Karpas-422 (cell line): ENCODE results near the gene SIL1. TPM values are rescaled to one million over a fixed set of nuclear protein-coding genes. Genes with fewer than 3 reads are reported as not detected.

Experiments
- DNase-seq: peaks from one replicate; pipeline ENCODE4 v3.0.0-alpha.2; 2015
- H2AFZ ChIP-seq: fragments of 200-600 bp; sonication (generic); 2 replicates; pipeline ENCODE4 v1.6.1; 2014; ENCODE audit warnings: antibody characterized with exemption, low read length, mixed read lengths
- H3K27ac ChIP-seq: fragments of 200-600 bp; sonication (generic); 2 replicates; pipeline ENCODE4 v1.5.1; 2014; ENCODE audit warnings: mild to moderate bottlenecking, low read length, moderate library complexity
- H3K27me3 ChIP-seq: fragments of 200-600 bp; sonication (generic); 2 replicates; pipeline ENCODE4 v1.6.1; 2014; ENCODE audit warnings: low read length, mixed read lengths
- H3K36me3 ChIP-seq: fragments of 200-600 bp; sonication (generic); 2 replicates; pipeline ENCODE4 v1.6.1; 2014; ENCODE audit warnings: low read length, mixed read lengths; ENCODE audit not compliant: insufficient read depth
- H3K4me1 ChIP-seq: fragments of 200-600 bp; sonication (generic); 2 replicates; pipeline ENCODE4 v1.6.1; 2014; ENCODE audit warnings: mild to moderate bottlenecking, low read length, mixed read lengths
- H3K4me2 ChIP-seq: fragments of 200-600 bp; sonication (generic); 2 replicates; pipeline ENCODE4 v1.6.1; 2014; ENCODE audit warnings: low read length, low read depth, mild to moderate bottlenecking; ENCODE audit not compliant: poor library complexity, severe bottlenecking
- H3K4me3 ChIP-seq: fragments of 200-600 bp; sonication (generic); 2 replicates; pipeline ENCODE4 v1.5.1; 2014; ENCODE audit warnings: mild to moderate bottlenecking, antibody characterized with exemption, low read length, mixed read lengths
- H3K79me2 ChIP-seq: fragments of 200-600 bp; sonication (generic); 2 replicates; pipeline ENCODE4 v1.6.1; 2014; ENCODE audit warnings: mild to moderate bottlenecking, low read length, mixed read lengths
- H3K9ac ChIP-seq: fragments of 200-600 bp; sonication (generic); 2 replicates; pipeline ENCODE4 v1.6.0; 2014; ENCODE audit warnings: low read length
- H3K9me2 ChIP-seq: fragments of 200-600 bp; sonication (generic), shearing (Covaris generic); replicated peaks from 2 replicates; pipeline ENCODE4 v1.6.0; 2014; ENCODE audit warnings: mild to moderate bottlenecking, low read length, moderate library complexity; ENCODE audit not compliant: insufficient read depth
- H3K9me3 ChIP-seq: fragments of 300-700, 200-600 bp; sonication (generic); 2 replicates; pipeline ENCODE4 v1.6.1; 2014; ENCODE audit warnings: low read length, mixed read lengths
- H4K20me1 ChIP-seq: fragments of 200-600 bp; sonication (generic); 2 replicates; pipeline ENCODE4 v1.6.1; 2014; ENCODE audit warnings: mild to moderate bottlenecking, antibody characterized with exemption, low read length, low read depth; ENCODE audit not compliant: insufficient read depth
- total RNA-seq: library from RNA; depleted of rRNA; stranded (reverse); fragments of >200 nt; shearing (Covaris generic); gene quantifications from 2 replicates; pipeline ENCODE4 v1.2.3, GENCODE V29; 2014; ENCODE audit warnings: low replicate concordance

Gene SIL1
- total RNA-seq, 1 experiment from 2014 or later, result 10.7 TPM

- H3K4me3 ChIP-seq, result no peak overlapping the region
- no peak overlapping the region for H3K27ac ChIP-seq
- no peak for DNase-seq
- no peaks in the 10 kb centered on the region for H3K9me2 ChIP-seq
- no peak overlapping the region for H2AFZ ChIP-seq
- no peaks in the 10 kb centered on the region for H3K4me1 ChIP-seq
- H3K79me2 ChIP-seq, result no peaks in the 10 kb centered on the region
- no peaks in the 10 kb centered on the region for H4K20me1 ChIP-seq
- no peak overlapping the region for H3K9ac ChIP-seq
- H3K36me3 ChIP-seq, result no peaks in the 10 kb centered on the region
- H3K9me3 ChIP-seq, result no peaks in the 10 kb centered on the region
- no peak overlapping the region for H3K4me2 ChIP-seq
- no peaks in the 10 kb centered on the region for H3K27me3 ChIP-seq
These were observed 256.1 kb downstream of the SIL1 start for GRCh38 chr5:138942066-138942465.

- H3K27ac ChIP-seq, result no peak overlapping the region
These were observed 259.6 kb downstream of the SIL1 start for GRCh38 chr5:138938526-138938925.

DNA sequence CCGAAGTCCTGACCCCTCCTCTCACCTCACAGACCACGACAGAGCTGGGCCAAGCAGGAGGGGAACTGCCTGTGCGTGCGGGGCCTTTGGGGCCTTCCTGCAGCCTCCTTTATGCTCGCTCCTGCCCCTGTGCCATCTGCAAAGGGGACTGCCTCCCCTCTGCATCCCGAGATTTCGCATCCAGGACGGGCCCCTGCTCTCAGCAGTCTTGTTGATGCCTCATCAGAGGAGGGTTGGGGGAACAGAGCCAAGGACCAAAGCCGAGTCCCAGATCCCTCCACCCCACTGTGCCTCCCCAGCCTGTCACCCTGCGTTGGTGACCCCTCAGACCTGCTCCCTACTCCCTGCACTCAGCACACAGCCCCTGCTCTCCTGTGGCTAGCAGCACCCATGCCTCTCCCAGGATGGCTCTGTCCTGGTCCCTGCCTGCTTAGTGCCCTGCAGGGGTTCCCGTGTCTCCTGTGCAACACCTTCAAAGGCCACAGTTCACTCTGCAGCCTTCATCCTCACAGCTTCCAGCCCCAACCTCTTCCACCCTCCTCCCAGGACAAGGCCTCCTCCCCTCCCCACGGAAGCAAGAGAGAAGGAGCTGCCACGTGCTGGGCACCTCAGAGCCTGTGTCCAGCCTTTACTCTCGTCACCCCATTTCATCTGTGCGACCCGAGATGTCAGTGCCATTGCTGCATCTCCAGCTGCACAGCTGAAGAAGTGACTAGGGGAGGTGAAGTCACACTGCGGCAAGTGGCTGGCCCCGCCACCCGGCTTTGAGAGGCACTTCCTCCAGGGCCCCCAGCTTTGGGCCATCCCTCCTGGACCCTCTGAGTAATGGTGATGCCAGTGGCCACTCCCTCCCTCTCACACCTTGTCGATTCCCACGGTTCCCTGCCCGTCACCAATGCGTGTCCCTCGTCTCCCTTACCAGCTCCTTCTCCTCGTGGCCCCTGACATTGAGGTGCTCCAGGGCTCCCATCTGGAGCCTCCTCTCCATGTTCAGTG, 260.5 kb downstream of the SIL1 start:
- Histone ChIP-seq H3K79me2 (no peaks in the 10 kb centered on the region), H3K9ac (no peak overlapping the region)

More at GRCh38 chr5:138938526-138938925, 259.6 kb downstream of the SIL1 start:
- Histone ChIP-seq H3K9ac (no peak overlapping the region), H3K79me2 (no peaks in the 10 kb centered on the region), H3K27me3 (no peaks in the 10 kb centered on the region), H2AFZ (no peak overlapping the region), H3K9me3 (no peaks in the 10 kb centered on the region), H4K20me1 (no peaks in the 10 kb centered on the region), H3K4me1 (no peaks in the 10 kb centered on the region), H3K4me3 (no peak overlapping the region), H3K36me3 (no peaks in the 10 kb centered on the region), H3K4me2 (no peak overlapping the region), H3K9me2 (no peaks in the 10 kb centered on the region)
- no peak for DNase-seq

DNA sequence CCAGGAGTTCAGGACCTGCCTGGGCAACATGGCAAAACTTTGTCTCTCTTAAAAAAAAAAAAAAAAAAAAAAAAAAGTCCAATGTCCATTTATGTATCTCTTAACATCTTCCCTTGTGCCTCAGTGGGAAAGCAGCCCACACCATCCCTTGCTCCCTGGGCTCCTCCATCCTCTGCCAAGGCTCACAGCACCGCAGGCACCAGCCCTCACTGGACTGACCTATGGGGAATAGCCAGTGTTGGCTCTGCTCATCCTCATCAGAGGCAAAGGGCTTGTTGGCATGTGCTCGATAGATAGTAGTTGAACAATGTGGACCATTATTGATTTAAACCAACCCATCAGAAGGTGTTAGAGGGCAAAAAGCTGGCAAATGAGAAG, 261.2 kb downstream of the SIL1 start:
- no peak for DNase-seq
- no peak overlapping the region for H3K27ac ChIP-seq
- no peak overlapping the region for H3K9ac ChIP-seq
- no peaks in the 10 kb centered on the region for H4K20me1 ChIP-seq
- H3K4me2 ChIP-seq, result no peak overlapping the region
- H3K4me1 ChIP-seq, result no peaks in the 10 kb centered on the region
- no peaks in the 10 kb centered on the region for H3K27me3 ChIP-seq
- H3K9me3 ChIP-seq, result no peaks in the 10 kb centered on the region
- H3K36me3 ChIP-seq, result no peaks in the 10 kb centered on the region
- H2AFZ ChIP-seq, result no peak overlapping the region
- H3K9me2 ChIP-seq, result no peaks in the 10 kb centered on the region
- H3K4me3 ChIP-seq, result no peak overlapping the region
- H3K79me2 ChIP-seq, result no peaks in the 10 kb centered on the region

More for the DNA sequence above, 260.5 kb downstream of the SIL1 start:
- Histone ChIP-seq H3K4me1 (no peaks in the 10 kb centered on the region), H3K36me3 (no peaks in the 10 kb centered on the region), H2AFZ (no peak overlapping the region), H3K27me3 (no peaks in the 10 kb centered on the region), H4K20me1 (no peaks in the 10 kb centered on the region), H3K9me3 (no peaks in the 10 kb centered on the region), H3K4me2 (no peak overlapping the region), H3K27ac (no peak overlapping the region), H3K4me3 (no peak overlapping the region), H3K9me2 (no peaks in the 10 kb centered on the region)
- DNase-seq, result no peak

DNA sequence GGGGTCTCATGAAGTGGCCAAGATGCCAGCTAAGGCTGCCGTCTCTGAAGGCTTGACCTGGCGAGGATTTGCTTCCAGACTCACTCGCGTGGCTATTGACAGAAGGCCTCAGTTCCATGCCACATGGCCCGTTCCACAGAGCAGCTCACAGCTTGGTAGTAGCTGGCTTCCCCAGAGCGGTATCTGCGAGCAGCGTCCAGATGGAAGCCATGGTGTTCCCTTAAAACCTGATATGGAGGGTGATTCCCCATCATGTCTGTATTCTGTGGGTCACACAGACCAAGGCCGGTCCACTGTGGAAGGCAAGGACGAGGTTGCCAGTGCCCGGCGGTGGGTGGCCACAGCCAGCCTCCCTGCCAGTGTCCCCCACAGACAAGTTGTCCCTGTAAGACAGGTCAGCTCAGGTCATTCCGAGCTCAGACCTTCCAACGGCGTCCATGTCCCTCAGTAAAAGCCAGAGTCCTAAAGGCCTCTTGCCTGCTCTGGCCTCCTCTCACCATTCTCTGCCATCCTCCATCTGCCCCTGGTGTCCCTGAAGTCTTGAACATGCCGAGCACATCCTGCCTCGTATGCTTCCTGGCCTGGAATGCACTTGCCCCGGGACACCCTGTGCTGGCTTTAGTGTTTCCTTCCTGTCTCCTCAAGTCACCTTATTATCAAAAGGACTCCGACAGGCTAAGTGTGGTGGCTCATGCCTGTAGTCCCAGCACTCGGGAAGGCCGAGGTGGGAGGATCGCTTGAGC, 261.8 kb downstream of the SIL1 start:
- H3K79me2 ChIP-seq, result no peaks in the 10 kb centered on the region
- no peak overlapping the region for H2AFZ ChIP-seq
- no peaks in the 10 kb centered on the region for H3K36me3 ChIP-seq
- no peaks in the 10 kb centered on the region for H4K20me1 ChIP-seq
- H3K4me1 ChIP-seq, result no peaks in the 10 kb centered on the region
- no peak for DNase-seq
- H3K27ac ChIP-seq, result no peak overlapping the region
- H3K9ac ChIP-seq, result no peak overlapping the region
- no peaks in the 10 kb centered on the region for H3K9me2 ChIP-seq
- no peak overlapping the region for H3K4me2 ChIP-seq
- no peak overlapping the region for H3K4me3 ChIP-seq
- no peaks in the 10 kb centered on the region for H3K27me3 ChIP-seq
- H3K9me3 ChIP-seq, result no peaks in the 10 kb centered on the region

DNA sequence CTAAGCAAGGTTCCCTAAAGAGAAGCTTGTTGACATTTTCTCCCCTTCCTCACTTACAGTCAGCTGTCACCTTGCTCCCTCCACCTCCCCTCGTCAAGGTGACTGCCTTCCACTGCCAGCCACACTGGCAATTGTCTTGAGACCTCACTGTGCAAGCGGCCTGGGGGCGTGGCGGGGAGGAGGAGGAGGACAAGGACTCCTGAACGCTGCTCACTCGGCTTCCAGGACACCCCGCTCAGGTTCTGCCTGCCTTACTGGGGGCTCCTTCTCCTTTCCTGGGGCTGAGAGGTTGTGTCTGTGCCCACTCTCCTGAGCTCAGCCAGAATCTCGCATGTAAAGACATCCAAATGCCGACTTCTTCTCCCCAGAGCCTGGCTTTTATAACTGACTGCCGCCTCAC, 262.7 kb downstream of the SIL1 start:
- H3K9me3 ChIP-seq, result no peaks in the 10 kb centered on the region
- no peaks in the 10 kb centered on the region for H3K36me3 ChIP-seq
- H3K27ac ChIP-seq, result no peak overlapping the region
- no peak overlapping the region for H3K9ac ChIP-seq
- no peaks in the 10 kb centered on the region for H3K27me3 ChIP-seq
- H3K9me2 ChIP-seq, result no peaks in the 10 kb centered on the region
- DNase-seq, result no peak
- no peaks in the 10 kb centered on the region for H3K79me2 ChIP-seq
- H3K4me1 ChIP-seq, result no peaks in the 10 kb centered on the region
- H3K4me2 ChIP-seq, result no peak overlapping the region
- H4K20me1 ChIP-seq, result no peaks in the 10 kb centered on the region
- H2AFZ ChIP-seq, result no peak overlapping the region
- H3K4me3 ChIP-seq, result no peak overlapping the region

DNA sequence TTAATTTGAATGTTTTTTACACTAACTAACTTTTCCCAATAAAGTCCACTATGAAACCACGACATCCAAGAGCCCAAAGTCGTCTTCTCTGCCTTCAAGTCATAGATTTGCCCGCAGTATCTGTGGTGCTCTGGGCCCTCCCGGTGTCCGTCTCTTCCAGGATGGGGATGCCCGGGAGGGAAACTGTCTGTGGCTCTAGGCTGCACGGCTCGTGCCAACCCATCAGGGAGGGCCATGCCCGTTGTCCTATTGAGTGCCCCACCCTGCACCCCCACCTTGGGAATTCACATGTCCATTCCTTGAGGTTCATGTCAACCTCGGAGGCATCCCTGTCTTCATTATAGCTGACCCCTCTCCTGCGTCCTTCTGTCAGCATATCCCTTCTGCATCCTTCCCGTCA, 263.2 kb downstream of the SIL1 start:
- H3K9me3 ChIP-seq, result no peaks in the 10 kb centered on the region

DNA sequence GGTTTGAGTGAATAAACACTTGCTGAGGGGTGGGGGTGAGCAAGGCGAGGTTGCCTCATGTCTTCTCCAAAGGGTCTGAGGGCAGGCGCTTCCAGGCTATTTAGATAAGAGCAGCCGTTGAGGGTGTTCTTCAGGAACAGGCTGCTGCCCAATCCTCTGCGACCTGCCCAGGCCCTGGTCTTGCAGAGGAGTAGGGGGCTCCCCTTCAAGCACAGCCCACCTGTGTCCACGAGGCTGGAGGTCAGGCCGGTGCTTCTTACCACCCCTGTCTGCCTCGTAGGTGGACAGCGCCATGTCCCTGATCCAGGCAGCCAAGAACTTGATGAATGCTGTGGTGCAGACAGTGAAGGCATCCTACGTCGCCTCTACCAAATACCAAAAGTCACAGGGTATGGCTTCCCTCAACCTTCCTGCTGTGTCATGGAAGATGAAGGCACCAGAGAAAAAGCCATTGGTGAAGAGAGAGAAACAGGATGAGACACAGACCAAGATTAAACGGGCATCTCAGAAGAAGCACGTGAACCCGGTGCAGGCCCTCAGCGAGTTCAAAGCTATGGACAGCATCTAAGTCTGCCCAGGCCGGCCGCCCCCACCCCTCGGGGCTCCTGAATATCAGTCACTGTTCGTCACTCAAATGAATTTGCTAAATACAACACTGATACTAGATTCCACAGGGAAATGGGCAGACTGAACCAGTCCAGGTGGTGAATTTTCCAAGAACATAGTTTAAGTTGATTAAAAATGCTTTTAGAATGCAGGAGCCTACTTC, 264.5 kb downstream of the SIL1 start:
- H3K27me3 ChIP-seq, result no peaks in the 10 kb centered on the region

More for the DNA sequence above, 263.2 kb downstream of the SIL1 start:
- no peak overlapping the region for H3K27ac ChIP-seq
- no peaks in the 10 kb centered on the region for H3K27me3 ChIP-seq
- H3K9ac ChIP-seq, result no peak overlapping the region
- H3K9me2 ChIP-seq, result no peaks in the 10 kb centered on the region
- no peaks in the 10 kb centered on the region for H3K4me1 ChIP-seq
- H3K79me2 ChIP-seq, result no peaks in the 10 kb centered on the region
- H3K4me2 ChIP-seq, result no peak overlapping the region
- no peak for DNase-seq
- H3K4me3 ChIP-seq, result no peak overlapping the region
- no peaks in the 10 kb centered on the region for H3K36me3 ChIP-seq
- no peaks in the 10 kb centered on the region for H4K20me1 ChIP-seq
- no peak overlapping the region for H2AFZ ChIP-seq

More for the DNA sequence above, 264.5 kb downstream of the SIL1 start:
- no peaks in the 10 kb centered on the region for H3K79me2 ChIP-seq
- H3K36me3 ChIP-seq, result no peaks in the 10 kb centered on the region
- no peaks in the 10 kb centered on the region for H3K9me3 ChIP-seq
- H3K4me2 ChIP-seq, result no peak overlapping the region
- H3K4me3 ChIP-seq, result no peak overlapping the region
- no peak overlapping the region for H3K27ac ChIP-seq
- no peak overlapping the region for H2AFZ ChIP-seq
- H4K20me1 ChIP-seq, result no peaks in the 10 kb centered on the region
- peaks cover 3% of the 10 kb centered on the region for H3K4me1 ChIP-seq
- H3K9ac ChIP-seq, result no peak overlapping the region
- no peak for DNase-seq
- no peaks in the 10 kb centered on the region for H3K9me2 ChIP-seq
